Measurements from ENCODE around the gene RMRP.

Gene RMRP

DNA sequence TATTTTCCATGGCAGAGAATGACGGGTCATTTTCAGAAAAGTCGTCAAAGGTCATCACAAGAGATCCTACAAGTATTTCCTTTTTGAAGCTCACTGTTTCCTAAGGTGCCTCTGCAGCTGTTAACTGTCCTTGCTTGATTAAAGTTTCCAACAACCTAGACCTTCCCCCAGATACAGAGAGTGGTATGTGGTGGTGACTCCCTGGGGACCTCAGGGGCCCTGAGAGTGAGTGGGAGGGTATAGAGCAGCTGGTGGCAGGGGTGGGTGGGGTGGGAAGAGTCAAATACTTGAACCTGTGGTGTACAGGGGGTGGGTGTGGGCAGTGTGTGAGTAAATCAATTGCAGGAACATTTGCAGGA lies 38.0 kb downstream of the RMRP start:
- H3K36me3 ChIP-seq (replicated peaks; ENCODE audit: insufficient read depth, low read length): no peaks in the 10 kb centered on the region
- no peaks in the 10 kb centered on the region for H3K79me2 ChIP-seq (ENCODE audit: low read length)
- H3K27me3 ChIP-seq (replicated peaks; ENCODE audit: insufficient read depth, low read length): 0 out of 2 replicates have a peak, but pooled peaks cover 7% of the 10 kb centered on the region
- no peak overlapping the region for H2AFZ ChIP-seq (ENCODE audit: low read length)
- H3K9ac ChIP-seq (ENCODE audit: low read length): no peak overlapping the region
- H3K4me1 ChIP-seq (ENCODE audit: low read length): no peaks in the 10 kb centered on the region
- H3K4me2 ChIP-seq (ENCODE audit: low read depth, low read length): no peak overlapping the region
- no peak overlapping the region for H3K4me3 ChIP-seq (ENCODE audit: low read length)
- H4K20me1 ChIP-seq (ENCODE audit: insufficient read depth, low read length): no peaks in the 10 kb centered on the region
- no peaks in the 10 kb centered on the region for H3F3A ChIP-seq (ENCODE audit: insufficient read depth, low read length)
- no peaks in the 10 kb centered on the region for H3K9me2 ChIP-seq (replicated peaks; ENCODE audit: insufficient read depth, low read length)
- H3K27ac ChIP-seq (ENCODE audit: low read length): no peak overlapping the region
- no peak for TF ChIP-seq EZH2phosphoT487 (IDR thresholded peaks at IDR 0.05; ENCODE audit: low read length)
- TF ChIP-seq, protein P1, sequence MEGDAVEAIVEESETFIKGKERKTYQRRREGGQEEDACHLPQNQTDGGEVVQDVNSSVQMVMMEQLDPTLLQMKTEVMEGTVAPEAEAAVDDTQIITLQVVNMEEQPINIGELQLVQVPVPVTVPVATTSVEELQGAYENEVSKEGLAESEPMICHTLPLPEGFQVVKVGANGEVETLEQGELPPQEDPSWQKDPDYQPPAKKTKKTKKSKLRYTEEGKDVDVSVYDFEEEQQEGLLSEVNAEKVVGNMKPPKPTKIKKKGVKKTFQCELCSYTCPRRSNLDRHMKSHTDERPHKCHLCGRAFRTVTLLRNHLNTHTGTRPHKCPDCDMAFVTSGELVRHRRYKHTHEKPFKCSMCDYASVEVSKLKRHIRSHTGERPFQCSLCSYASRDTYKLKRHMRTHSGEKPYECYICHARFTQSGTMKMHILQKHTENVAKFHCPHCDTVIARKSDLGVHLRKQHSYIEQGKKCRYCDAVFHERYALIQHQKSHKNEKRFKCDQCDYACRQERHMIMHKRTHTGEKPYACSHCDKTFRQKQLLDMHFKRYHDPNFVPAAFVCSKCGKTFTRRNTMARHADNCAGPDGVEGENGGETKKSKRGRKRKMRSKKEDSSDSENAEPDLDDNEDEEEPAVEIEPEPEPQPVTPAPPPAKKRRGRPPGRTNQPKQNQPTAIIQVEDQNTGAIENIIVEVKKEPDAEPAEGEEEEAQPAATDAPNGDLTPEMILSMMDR (IDR thresholded peaks at IDR 0.05; ENCODE audit: low read length): no peak
- no peak for TF ChIP-seq EZH2 (optimal IDR thresholded peaks at IDR 0.05; ENCODE audit: low read depth, low read length)
- H3K9me3 ChIP-seq (replicated peaks; ENCODE audit: insufficient read depth, low read length): no peaks in the 10 kb centered on the region
- DNase-seq: no peak

DNA sequence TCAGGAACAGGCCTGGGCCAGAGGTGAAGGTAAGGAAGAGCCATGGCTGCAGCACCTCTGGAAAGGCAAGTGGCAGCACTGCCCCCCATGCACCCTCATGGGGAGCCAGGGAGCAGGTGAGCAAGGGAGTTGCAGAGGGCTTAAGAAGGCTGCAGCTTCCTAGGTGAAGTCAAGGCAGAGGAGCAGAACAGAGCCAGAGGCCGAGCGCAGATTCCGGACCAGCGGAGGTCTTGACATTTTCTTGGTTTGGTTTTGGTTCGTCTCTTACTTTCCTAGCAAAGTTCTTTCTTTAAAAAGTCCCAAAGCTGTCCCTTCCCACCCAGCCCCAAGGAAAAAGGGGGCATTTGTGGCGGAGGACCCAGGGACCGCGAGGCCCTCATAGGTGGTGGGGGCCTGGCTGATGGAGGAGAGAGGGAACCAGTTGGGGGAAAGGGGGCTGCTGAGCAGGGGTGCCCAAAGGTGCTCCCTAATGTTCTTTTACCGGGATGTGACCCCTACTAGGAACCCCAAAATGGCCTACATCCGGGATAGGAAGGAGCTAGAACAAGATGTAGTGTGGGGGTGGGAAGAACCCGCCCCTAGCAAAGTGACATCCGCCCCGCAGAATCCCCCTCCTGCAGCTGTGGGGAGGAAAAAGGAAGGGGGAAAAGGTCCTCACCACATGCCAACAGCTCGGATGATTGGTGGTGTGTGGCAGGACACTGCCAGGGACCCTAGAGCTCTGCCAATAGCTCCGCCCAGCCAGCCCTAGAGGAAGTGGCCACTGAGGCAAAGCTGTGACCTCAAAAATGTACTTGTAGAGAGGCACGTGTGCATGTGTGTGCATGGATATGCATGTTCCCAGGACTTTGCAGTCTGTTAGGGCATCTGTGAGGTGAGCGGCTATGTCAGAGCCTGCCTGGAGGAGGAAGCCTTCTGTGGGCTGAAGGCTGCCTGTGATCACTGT lies 38.7 kb downstream of the RMRP start:
- H3K4me2 ChIP-seq (ENCODE audit: low read depth, low read length): no peak overlapping the region
- H3K36me3 ChIP-seq (replicated peaks; ENCODE audit: insufficient read depth, low read length): no peaks in the 10 kb centered on the region
- H3K4me1 ChIP-seq (ENCODE audit: low read length): no peaks in the 10 kb centered on the region
- H3K79me2 ChIP-seq (ENCODE audit: low read length): no peaks in the 10 kb centered on the region
- H3K4me3 ChIP-seq (ENCODE audit: low read length): no peak overlapping the region
- H3K9ac ChIP-seq (ENCODE audit: low read length): no peak overlapping the region
- no peak overlapping the region for H3K27ac ChIP-seq (ENCODE audit: low read length)
- H3K27me3 ChIP-seq (replicated peaks; ENCODE audit: insufficient read depth, low read length): 0 out of 2 replicates have a peak, but pooled peaks cover 7% of the 10 kb centered on the region
- TF ChIP-seq, protein P1 (IDR thresholded peaks at IDR 0.05; ENCODE audit: low read length): no peak
- TF ChIP-seq EZH2phosphoT487 (IDR thresholded peaks at IDR 0.05; ENCODE audit: low read length) (no peak), EZH2 (optimal IDR thresholded peaks at IDR 0.05; ENCODE audit: low read depth, low read length) (no peak)
- no peaks in the 10 kb centered on the region for H3K9me3 ChIP-seq (replicated peaks; ENCODE audit: insufficient read depth, low read length)
- H2AFZ ChIP-seq (ENCODE audit: low read length): no peak overlapping the region
- no peaks in the 10 kb centered on the region for H4K20me1 ChIP-seq (ENCODE audit: insufficient read depth, low read length)
- no peak for DNase-seq
- H3F3A ChIP-seq (ENCODE audit: insufficient read depth, low read length): no peaks in the 10 kb centered on the region
- H3K9me2 ChIP-seq (replicated peaks; ENCODE audit: insufficient read depth, low read length): no peaks in the 10 kb centered on the region

DNA sequence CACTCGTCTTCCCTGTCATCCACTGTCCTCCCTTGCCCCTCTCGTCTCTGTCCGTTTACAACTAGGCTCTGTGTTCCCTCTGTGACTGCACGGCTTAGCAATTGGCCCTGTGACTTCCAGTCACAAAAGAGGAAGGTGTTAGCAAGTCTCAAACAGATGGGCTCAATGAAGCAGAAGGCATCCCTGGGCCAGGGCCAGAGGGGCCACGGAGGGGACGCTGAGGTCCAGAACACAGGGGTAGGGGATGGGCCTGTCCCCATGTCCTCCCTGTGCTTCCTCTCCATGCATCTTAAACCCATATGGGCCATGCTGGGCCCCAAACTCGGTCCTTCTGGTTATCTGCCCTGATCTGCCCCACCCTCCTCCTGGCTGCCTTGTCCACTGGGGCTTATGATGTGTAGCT lies 39.5 kb downstream of the RMRP start, which contains the start of gene CD72:
Gene CD72, minus strand, starts transcription at position 89 of the 403 bp plus-strand sequence. CDS start 110 bp downstream, outside the sequence.
- H3K27ac ChIP-seq (ENCODE audit: low read length): no peak within 1 kb of the TSS

More for the DNA sequence above, 39.5 kb downstream of the RMRP start, which contains the start of gene CD72:
- Histone ChIP-seq H3K4me3 (ENCODE audit: low read length) (peak within 1 kb of the TSS; percentile 48), H3K4me2 (ENCODE audit: low read depth, low read length) (peak within 1 kb of the TSS; percentile 73), H4K20me1 (ENCODE audit: insufficient read depth, low read length) (no peaks in the 10 kb centered on the region), H2AFZ (ENCODE audit: low read length) (peak within 1 kb of the TSS; percentile 74), H3K27me3 (replicated peaks; ENCODE audit: insufficient read depth, low read length) (0 out of 2 replicates have a peak, but pooled peaks cover 7% of the 10 kb centered on the region), H3K9me2 (replicated peaks; ENCODE audit: insufficient read depth, low read length) (no peaks in the 10 kb centered on the region), H3K4me1 (ENCODE audit: low read length) (no peaks in the 10 kb centered on the region), H3K9ac (ENCODE audit: low read length) (peak within 1 kb of the TSS; percentile 31; the same call in 1 of the 2 replicates), H3K9me3 (replicated peaks; ENCODE audit: insufficient read depth, low read length) (no peaks in the 10 kb centered on the region), H3K79me2 (ENCODE audit: low read length) (no peaks in the 10 kb centered on the region), H3F3A (ENCODE audit: insufficient read depth, low read length) (no peaks in the 10 kb centered on the region), H3K36me3 (replicated peaks; ENCODE audit: insufficient read depth, low read length) (no peaks in the 10 kb centered on the region)
- TF ChIP-seq, protein P1 (IDR thresholded peaks at IDR 0.05; ENCODE audit: low read length): no peak
- TF ChIP-seq EZH2 (optimal IDR thresholded peaks at IDR 0.05; ENCODE audit: low read depth, low read length): no peak
- no peak for TF ChIP-seq EZH2phosphoT487 (IDR thresholded peaks at IDR 0.05; ENCODE audit: low read length)
- DNase-seq: no peak
